ENCODE measurements around the gene POTED. TPM values are rescaled to one million over a fixed set of nuclear protein-coding genes. Genes with fewer than 3 reads are reported as not detected.
"Not testable (repeated sequence)": the region's sequence is repeated elsewhere in the genome, so short reads cannot be mapped to it uniquely, and the experiment has no call there.

POTED gene
- not detected for total RNA-seq

- ATAC-seq = not testable (repeated sequence)
Observed at GRCh38 chr21:13609477-13609876, at the start of gene POTED. POTED (plus strand) TSS chr21:13609777; CDS start chr21:13610229, 452 bp downstream.

- not testable (repeated sequence) for ATAC-seq
Observed at GRCh38 chr21:13650101-13650500, 40.5 kb downstream of the POTED start.

GRCh38 chr21:13651746-13652145 is 42.2 kb downstream of the POTED start:
- not testable (repeated sequence) for ATAC-seq
